SH-SY5Y (cell line): ENCODE measurements around the gene CFAP251.

Experiments
- GATA2 ChIP-seq: IDR thresholded peaks from 2 replicates; pipeline ENCODE4 v1.6.1; 2011; ENCODE audit warnings: mild to moderate bottlenecking, low read depth, low read length
- GATA3 ChIP-seq: IDR thresholded peaks from 2 replicates; pipeline ENCODE4 v1.6.1; 2011; ENCODE audit warnings: low read depth, mild to moderate bottlenecking, low read length, moderate library complexity

DNA sequence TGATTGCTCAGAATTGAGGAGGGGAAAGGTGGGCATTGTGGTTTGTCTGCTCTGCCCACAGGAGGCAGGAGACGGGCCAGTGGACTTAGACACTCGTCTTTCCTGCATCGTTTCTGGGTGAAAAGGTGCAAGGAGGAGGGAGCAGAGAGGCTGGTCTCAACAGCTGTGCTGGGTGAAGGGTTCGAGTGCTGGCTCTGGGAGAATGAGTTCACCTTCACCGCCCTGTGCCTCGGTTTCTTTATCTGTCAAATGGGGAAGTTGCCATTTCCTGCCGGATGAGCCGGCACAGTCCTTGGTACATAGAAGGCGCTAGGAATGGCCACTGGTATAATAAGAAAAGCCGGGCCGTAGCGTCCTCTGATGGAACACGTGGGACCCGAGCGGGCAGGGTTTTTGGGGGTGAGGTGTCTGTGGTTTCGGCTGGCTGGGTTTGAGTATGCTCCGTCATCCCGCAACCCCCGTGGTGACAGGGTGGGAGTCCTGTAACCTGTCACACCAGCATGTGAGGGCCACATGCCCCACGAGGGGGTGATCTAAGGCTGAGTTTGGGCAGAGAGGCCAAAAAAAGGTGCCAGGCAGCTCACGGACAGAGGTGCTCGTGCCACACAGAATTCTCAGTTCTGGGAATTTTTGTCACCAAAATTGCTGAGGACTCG is 110.6 kb downstream of the CFAP251 start:
- TF ChIP-seq GATA3, result no peak
- TF ChIP-seq GATA2, result no peak
